HG03439 (cell line): Measurements from ENCODE around the gene GGACT.
A peak's percentile ranks its signal among the peaks of the same experiment; 100 is the strongest.
"Not testable (repeated sequence)": the region's sequence is repeated elsewhere in the genome, so short reads cannot be mapped to it uniquely, and the experiment has no call there.

Source experiments
- ATAC-seq: cut with Tn5 transposase; IDR thresholded peaks from one replicate; pipeline ENCODE4 v1.9.1; 2021; ENCODE audit warnings: mild to moderate bottlenecking, moderate library complexity; ENCODE audit not compliant: unreplicated experiment

The GGACT gene

GRCh38 chr13:100602493-100603111 lies 14.0 kb upstream of the GGACT start:
- no peak for ATAC-seq

DNA sequence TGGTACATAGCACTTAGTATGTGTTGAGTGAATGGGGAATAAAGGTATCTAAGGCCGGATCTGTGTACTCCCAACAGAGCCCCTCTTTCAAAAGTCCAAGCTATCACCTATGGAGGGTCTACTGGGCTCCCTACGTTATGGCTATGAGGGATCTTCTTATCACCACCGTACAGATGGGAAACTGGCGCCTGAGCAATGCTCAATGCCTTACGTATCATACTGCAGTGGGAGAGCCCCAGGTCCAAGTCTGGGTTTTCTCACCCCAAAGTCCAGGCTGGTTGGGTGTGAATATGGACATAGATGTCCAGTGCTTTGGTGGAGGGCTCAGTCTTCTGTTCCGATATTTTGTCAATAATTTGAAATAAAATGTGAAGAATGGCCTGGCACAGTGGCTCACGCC lies 13.1 kb upstream of the GGACT start:
- no peak for ATAC-seq

GRCh38 chr13:100600915-100601314 lies 12.3 kb upstream of the GGACT start:
- ATAC-seq: no peak

- no peak for ATAC-seq
Measured at GRCh38 chr13:100600461-100600860, 11.9 kb upstream of the GGACT start.

DNA sequence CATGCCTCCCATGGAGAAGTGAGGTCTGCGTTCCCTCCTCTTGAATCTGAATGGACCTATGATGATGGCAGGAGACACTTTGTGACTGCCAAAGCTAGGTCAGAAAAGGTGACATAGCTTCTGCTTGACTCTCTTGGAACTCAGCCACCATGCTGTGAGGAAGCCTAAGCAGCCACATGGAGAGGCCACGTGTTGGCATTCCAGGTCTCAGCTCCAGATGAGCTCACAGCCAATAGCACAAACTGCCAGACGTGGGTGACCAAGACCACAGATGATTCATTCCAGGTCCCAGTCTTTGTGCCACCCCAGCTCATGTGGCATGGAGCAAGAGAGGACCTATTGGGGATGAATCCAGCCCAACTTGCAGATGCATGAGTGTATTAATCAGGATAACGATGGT lies 8.7 kb upstream of the GGACT start:
- no peak for ATAC-seq

DNA sequence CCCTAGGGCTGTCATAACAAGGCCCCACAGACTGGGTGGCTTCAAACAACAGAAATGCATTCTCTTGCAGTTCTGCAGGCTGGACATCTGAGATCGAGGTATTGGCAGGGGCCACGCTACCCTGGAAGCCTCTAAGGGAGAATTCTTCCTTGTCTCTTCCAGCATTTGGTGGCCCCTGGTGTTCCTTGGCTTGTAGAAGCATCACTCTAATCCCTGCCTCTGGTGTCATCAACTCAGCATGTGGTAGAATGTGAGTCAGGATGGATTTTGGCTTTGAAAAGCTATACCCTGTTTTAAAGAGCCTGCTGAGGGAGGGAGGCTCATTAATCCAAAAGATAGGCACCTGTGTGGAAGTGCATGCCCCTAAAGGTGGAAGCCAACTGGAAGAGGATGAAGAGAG lies 7.9 kb upstream of the GGACT start:
- no peak for ATAC-seq

DNA sequence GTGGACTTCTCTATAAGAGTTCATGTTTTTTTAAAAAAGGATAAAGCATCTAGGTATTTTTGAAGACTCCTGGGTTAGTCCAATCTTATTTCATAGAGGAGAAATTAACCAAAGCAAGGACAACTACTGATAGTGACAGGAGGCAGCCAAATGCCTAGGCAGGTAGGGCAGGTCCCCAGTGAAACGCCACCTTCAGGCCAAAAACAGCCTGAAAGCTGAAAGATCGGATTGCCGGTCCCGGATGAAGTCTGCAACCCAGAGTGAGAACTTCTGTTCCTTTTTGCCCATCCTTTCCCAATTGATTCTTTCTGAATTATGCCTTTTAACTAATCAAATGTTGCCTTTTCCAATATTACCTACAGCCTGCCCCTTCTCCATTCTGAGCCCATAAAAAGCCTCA lies 6.1 kb upstream of the GGACT start:
- ATAC-seq: no peak

- ATAC-seq: no peak
Measured at GRCh38 chr13:100594255-100594654, 5.7 kb upstream of the GGACT start.

GRCh38 chr13:100589178-100589725 lies 663 bp upstream of the GGACT start:
- ATAC-seq: no peak

DNA sequence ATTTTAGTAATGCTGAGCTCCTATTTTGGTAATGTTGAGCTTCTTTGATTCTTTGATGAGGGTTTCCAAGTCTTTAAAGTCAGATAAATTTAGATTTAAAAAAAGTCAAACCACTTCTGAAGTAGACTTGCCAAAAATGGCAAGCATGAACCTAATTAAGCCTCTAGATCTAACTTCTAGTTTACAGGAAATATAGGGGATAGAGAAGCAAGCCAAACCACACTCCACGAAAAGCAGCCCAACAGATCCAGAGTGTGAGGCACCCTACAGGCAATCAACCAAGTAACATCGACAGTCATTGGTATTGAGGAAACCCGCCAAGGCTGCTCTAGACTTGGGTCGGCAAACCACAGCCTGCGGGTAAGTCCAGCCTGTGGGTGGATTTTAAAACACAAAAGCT lies 3.7 kb downstream of the GGACT start:
- ATAC-seq: no peak

GRCh38 chr13:100581504-100581903 lies 7.1 kb downstream of the GGACT start:
- no peak for ATAC-seq

DNA sequence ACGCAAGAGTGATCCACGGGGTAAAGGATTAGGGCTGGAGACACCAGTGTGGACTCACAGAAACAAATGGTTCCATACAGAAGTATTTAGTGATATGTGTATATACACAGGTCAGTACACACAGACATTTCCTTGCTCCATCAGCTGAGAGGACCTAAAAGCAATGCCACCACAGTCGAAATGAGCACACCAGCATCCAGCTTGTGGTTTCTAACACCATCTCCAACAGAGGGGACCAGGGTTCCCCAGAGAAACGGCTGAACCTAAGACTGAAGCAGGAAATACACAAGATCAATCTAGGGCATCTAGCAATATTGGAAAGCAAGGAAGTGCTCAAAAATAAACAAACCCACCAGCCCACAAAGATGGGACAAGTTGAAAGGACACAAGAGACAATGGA lies 7.6 kb downstream of the GGACT start:
- ATAC-seq: no peak

- no peak for ATAC-seq
Measured at GRCh38 chr13:100580045-100580444, 8.5 kb downstream of the GGACT start.

- ATAC-seq: not testable (repeated sequence)
Measured at GRCh38 chr13:100577239-100577638, 11.3 kb downstream of the GGACT start.

GRCh38 chr13:100573121-100573520 lies 15.5 kb downstream of the GGACT start:
- ATAC-seq: peak; percentile 94

DNA sequence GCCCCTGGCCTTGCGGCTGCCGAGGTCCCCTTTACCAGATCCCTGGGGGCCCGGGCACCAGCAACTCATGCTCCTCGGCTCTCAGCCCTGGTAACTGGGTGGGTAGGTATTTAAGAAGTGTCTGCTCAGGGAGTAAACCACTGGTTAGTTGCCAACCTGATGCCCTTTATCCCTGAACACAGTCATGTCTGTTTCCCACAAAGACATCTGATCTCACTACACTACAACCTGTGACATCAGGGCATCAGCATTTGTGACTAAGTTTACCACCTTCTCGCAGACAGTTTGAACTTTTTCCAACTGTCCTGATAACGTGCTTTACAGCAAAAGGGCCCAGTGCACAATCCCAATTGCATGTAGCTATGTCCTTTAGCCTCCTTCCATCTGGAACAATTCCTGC lies 22.0 kb downstream of the GGACT start:
- ATAC-seq: no peak

- no peak for ATAC-seq
Measured at GRCh38 chr13:100565286-100565685, 23.3 kb downstream of the GGACT start.

GRCh38 chr13:100564444-100565223 lies 24.0 kb downstream of the GGACT start:
- ATAC-seq: no peak

DNA sequence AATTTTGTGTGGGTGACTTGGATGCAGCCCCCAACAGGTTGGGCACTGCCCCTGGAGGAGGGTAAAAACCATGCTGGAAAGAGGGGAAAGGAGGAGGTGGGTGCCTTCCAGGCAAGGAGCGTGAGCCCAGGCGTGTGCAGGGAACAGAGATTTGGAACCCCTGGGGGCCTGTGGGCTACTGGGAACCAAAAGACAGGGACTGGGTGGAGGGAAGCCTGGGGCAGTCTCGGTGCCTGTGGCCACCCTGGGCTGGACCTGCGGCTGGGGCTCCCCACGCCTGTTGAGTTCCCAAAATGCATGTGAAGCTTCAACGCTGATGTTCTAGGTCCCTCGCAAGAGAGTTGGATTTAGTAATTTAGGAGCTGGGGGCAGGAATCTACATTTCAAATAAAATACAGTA lies 24.8 kb downstream of the GGACT start:
- ATAC-seq: no peak

GRCh38 chr13:100561599-100562204 lies 26.9 kb downstream of the GGACT start:
- ATAC-seq: no peak

DNA sequence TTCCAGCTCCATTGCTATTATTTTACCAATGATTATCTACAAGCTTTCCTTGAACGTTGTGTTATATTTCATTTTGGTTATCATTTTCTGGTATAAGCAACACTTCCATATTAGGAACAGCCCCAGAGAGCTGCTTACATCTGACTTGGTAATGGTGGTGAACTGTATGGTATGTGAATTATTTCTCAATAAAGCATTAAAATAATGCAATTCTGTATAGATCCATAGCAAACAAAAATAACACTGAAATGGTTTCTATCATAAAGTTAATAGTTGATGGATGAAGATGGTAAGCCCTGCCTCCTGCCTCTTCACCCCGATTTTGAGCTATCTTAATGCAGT lies 27.5 kb downstream of the GGACT start:
- ATAC-seq: no peak

GRCh38 chr13:100560498-100561157 lies 28.0 kb downstream of the GGACT start:
- no peak for ATAC-seq
